Activated naive CD8-positive, alpha-beta T cell (primary cell): ENCODE results near the gene ARMC5.
"Not testable (repeated sequence)": the region's sequence is repeated elsewhere in the genome, so short reads cannot be mapped to it uniquely, and the experiment has no call there.

Experiments
- H3K27ac Mint-ChIP-seq: one replicate; pipeline ENCODE4 v1.8.0; 2021; ENCODE audit warnings: mixed read lengths
- H3K27me3 Mint-ChIP-seq: one replicate; pipeline ENCODE4 v1.8.0; 2021; ENCODE audit warnings: mixed read lengths
- H3K36me3 Mint-ChIP-seq: one replicate; pipeline ENCODE4 v1.8.0; 2021; ENCODE audit warnings: mixed read lengths
- H3K4me1 Mint-ChIP-seq: one replicate; pipeline ENCODE4 v1.8.0; 2021; ENCODE audit warnings: low read depth, mixed read lengths
- H3K4me3 Mint-ChIP-seq: one replicate; pipeline ENCODE4 v1.8.0; 2021; ENCODE audit warnings: mild to moderate bottlenecking, mixed read lengths
- H3K9me3 Mint-ChIP-seq: one replicate; pipeline ENCODE4 v1.8.0; 2021; ENCODE audit warnings: low read depth, mixed read lengths

The ARMC5 gene

DNA sequence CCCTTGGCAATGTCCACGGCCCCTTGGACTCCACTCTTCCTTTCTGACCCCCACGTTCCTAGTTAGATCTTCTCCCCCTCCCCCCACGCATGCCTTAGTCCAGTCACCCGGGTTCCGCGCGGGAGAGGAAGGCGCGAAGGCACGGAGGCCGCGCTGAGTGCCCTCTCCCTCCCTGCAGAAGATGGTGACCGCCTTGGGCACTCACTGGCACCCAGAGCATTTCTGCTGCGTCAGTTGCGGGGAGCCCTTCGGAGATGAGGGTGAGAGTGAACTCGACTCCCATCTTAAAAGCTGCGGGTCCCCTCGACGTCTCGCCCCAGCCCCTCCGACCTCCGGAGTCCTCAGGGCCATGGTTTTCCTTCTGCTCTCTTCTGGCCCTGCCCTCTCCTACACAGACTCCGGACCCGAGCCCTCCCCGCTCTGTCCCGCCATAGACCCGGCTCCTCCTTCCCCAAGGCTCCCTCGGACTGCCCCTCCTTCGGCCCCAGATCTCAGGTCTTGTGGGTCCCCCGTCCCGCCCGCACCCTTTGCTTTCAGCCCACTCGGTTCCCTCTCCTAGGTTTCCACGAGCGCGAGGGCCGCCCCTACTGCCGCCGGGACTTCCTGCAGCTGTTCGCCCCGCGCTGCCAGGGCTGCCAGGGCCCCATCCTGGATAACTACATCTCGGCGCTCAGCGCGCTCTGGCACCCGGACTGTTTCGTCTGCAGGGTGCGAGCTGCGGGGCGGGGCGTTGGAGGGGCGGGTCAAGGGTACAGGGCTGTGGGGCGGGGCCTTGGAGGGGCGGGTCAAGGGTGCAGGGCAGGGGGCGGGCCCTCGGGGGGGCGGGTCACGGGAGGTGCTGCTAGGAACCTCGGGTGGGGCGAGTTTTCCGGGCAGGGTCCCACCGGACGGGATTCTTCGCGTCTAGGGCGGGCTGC is 17.3 kb downstream of the ARMC5 start:
- Mint-ChIP-seq H3K27ac (peak overlapping the region; percentile 50), H3K36me3 (no peaks in the 10 kb centered on the region), H3K4me3 (peak overlapping the region; percentile 83), H3K4me1 (peaks cover 18% of the 10 kb centered on the region), H3K9me3 (no peaks in the 10 kb centered on the region), H3K27me3 (peaks cover 2% of the 10 kb centered on the region)

- Mint-ChIP-seq H3K27me3 (peaks cover under 1% of the 10 kb centered on the region), H3K36me3 (no peaks in the 10 kb centered on the region), H3K27ac (no peak overlapping the region), H3K4me1 (peaks cover 16% of the 10 kb centered on the region), H3K9me3 (no peaks in the 10 kb centered on the region), H3K4me3 (peak overlapping the region; percentile 79)
Measured at GRCh38 chr16:31477220-31478216, 18.2 kb downstream of the ARMC5 start.

DNA sequence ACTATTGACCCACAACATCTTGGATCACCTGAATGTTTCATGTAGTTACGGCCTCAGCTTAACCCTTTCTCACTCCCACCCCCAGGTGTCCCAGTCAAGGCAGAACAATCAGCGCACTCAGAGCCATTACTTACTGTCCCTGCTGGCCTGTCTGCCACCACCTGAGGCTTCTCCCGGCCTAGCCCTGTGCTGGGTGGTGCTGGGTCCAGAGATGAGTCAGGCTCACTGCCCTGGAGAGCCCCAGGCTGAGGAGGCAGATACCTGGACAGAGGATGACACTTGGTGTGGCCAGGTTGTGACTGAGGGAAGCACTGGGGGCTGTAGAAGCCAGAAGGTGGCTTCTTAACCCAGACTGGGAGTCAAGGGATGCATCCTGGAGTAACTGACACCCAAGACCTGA is 19.7 kb downstream of the ARMC5 start:
- Mint-ChIP-seq H3K9me3 (no peaks in the 10 kb centered on the region), H3K27ac (no peak overlapping the region), H3K4me1 (peaks cover 14% of the 10 kb centered on the region), H3K4me3 (no peak overlapping the region), H3K36me3 (no peaks in the 10 kb centered on the region), H3K27me3 (no peaks in the 10 kb centered on the region)

- no peak overlapping the region for H3K27ac Mint-ChIP-seq
- H3K4me3 Mint-ChIP-seq, result no peak overlapping the region
- H3K27me3 Mint-ChIP-seq, result no peaks in the 10 kb centered on the region
- peaks cover 14% of the 10 kb centered on the region for H3K4me1 Mint-ChIP-seq
- H3K9me3 Mint-ChIP-seq, result no peaks in the 10 kb centered on the region
- H3K36me3 Mint-ChIP-seq, result no peaks in the 10 kb centered on the region
Measured at GRCh38 chr16:31479751-31480150, 20.4 kb downstream of the ARMC5 start.

DNA sequence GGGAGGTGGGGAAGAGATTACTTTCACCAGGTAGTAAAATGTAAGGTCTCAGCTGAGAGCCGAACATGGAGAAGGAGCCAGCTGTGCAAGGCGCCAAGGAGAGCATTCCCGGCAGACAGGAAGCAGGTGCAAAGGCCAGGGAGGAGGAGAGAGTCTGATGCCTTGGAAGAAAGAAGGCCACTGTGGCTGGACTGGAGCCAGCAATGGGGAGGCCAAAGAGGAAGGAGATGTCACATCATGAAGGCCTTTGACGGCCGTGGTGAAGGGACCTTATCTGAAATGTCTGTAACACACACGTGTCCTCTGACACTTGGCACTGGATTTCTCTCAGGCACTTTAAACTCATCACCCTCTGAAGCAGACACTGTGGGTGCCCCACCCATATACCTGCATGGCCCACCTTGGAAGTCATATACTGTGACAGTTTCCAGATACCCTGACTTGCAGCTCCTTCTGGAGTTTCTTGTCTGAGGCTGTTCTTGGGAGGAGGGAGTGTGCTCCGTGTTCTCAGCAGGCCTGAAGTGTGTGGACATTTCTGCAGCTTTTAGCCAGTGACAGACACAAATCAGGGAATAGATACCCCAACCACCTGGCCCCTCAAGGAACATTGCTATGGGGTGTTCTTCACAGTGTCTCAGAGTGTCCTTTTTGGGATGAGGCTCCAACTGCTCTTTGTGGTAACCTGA is 21.7 kb downstream of the ARMC5 start:
- no peak overlapping the region for H3K27ac Mint-ChIP-seq
- H3K36me3 Mint-ChIP-seq, result no peaks in the 10 kb centered on the region
- peaks cover 14% of the 10 kb centered on the region for H3K4me1 Mint-ChIP-seq
- H3K27me3 Mint-ChIP-seq, result no peaks in the 10 kb centered on the region
- no peaks in the 10 kb centered on the region for H3K9me3 Mint-ChIP-seq
- H3K4me3 Mint-ChIP-seq, result no peak overlapping the region

GRCh38 chr16:31483081-31483480 is 23.8 kb downstream of the ARMC5 start, which contains the start of gene SLC5A2:
Gene SLC5A2, plus strand, starts transcription at chr16:31483123. Its CDS starts 14 bp downstream, at chr16:31483137.
- no peaks in the 10 kb centered on the region for H3K27me3 Mint-ChIP-seq
- H3K4me1 Mint-ChIP-seq, result peaks cover 6% of the 10 kb centered on the region
- H3K36me3 Mint-ChIP-seq, result no peaks in the 10 kb centered on the region
- H3K9me3 Mint-ChIP-seq, result no peaks in the 10 kb centered on the region
- no peak within 1 kb of the TSS for H3K27ac Mint-ChIP-seq
- H3K4me3 Mint-ChIP-seq, result no peak within 1 kb of the TSS

- H3K36me3 Mint-ChIP-seq, H3K27ac Mint-ChIP-seq, H3K9me3 Mint-ChIP-seq, H3K4me3 Mint-ChIP-seq, H3K4me1 Mint-ChIP-seq, H3K27me3 Mint-ChIP-seq: not testable (repeated sequence)
Measured at GRCh38 chr16:31484048-31484447, 24.7 kb downstream of the ARMC5 start.

- Mint-ChIP-seq H3K9me3 (no peaks in the 10 kb centered on the region), H3K4me3 (no peak overlapping the region), H3K27me3 (no peaks in the 10 kb centered on the region), H3K27ac (no peak overlapping the region), H3K36me3 (no peaks in the 10 kb centered on the region), H3K4me1 (peaks cover 6% of the 10 kb centered on the region)
Measured at GRCh38 chr16:31484491-31485171, 25.3 kb downstream of the ARMC5 start.

DNA sequence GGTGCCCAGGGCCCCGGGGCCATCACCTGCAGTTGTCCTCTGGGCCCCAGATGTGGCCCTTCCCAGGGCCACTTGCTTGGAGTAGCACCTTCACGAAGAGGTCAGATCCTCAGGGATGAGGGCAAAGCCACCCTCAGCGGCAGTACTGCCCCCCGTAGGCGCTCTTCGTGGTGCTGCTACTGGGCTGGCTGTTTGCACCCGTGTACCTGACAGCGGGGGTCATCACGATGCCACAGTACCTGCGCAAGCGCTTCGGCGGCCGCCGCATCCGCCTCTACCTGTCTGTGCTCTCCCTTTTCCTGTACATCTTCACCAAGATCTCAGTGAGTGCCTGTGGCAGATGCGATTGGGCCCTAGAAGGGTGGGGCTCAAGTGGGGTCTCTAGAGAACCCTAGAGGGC is 26.3 kb downstream of the ARMC5 start:
- Mint-ChIP-seq H3K9me3 (no peaks in the 10 kb centered on the region), H3K27me3 (no peaks in the 10 kb centered on the region), H3K27ac (no peak overlapping the region), H3K36me3 (no peaks in the 10 kb centered on the region), H3K4me3 (peak overlapping the region; percentile 23), H3K4me1 (peaks cover 6% of the 10 kb centered on the region)

GRCh38 chr16:31486045-31486444 is 26.7 kb downstream of the ARMC5 start:
- no peak overlapping the region for H3K27ac Mint-ChIP-seq
- H3K36me3 Mint-ChIP-seq, result no peaks in the 10 kb centered on the region
- H3K4me3 Mint-ChIP-seq, result peak overlapping the region; percentile 49
- H3K9me3 Mint-ChIP-seq, result no peaks in the 10 kb centered on the region
- H3K27me3 Mint-ChIP-seq, result no peaks in the 10 kb centered on the region
- peaks cover 6% of the 10 kb centered on the region for H3K4me1 Mint-ChIP-seq

DNA sequence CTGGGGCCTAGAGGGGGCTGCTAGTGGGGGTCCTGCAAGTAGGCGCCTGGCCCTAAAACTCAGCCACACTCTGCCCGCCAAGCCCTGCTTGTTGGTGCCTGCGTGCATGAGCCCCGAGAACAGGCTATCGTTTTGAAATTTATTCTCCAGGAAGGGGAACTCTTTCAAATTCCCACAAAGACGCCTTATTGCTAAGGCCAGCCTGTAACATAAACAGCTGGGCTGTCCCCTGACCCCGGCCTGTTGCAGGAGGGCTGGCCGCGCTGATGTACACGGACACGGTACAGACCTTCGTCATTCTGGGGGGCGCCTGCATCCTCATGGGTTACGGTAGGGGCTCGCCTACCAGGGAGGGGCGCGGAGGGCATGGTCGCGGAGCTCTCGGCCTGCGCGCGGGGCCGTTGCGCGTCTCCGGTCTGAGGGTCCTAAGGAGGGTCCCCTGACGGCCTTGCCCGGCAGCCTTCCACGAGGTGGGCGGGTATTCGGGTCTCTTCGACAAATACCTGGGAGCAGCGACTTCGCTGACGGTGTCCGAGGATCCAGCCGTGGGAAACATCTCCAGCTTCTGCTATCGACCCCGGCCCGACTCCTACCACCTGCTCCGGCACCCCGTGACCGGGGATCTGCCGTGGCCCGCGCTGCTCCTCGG is 27.9 kb downstream of the ARMC5 start:
- peak overlapping the region; percentile 89 for H3K4me3 Mint-ChIP-seq
- no peaks in the 10 kb centered on the region for H3K27me3 Mint-ChIP-seq
- no peak overlapping the region for H3K27ac Mint-ChIP-seq
- H3K4me1 Mint-ChIP-seq, result peaks cover 6% of the 10 kb centered on the region
- H3K9me3 Mint-ChIP-seq, result no peaks in the 10 kb centered on the region
- H3K36me3 Mint-ChIP-seq, result no peaks in the 10 kb centered on the region

- peaks cover 6% of the 10 kb centered on the region for H3K4me1 Mint-ChIP-seq
- peak overlapping the region; percentile 89 for H3K4me3 Mint-ChIP-seq
- no peak overlapping the region for H3K27ac Mint-ChIP-seq
- no peaks in the 10 kb centered on the region for H3K36me3 Mint-ChIP-seq
- H3K27me3 Mint-ChIP-seq, result no peaks in the 10 kb centered on the region
- no peaks in the 10 kb centered on the region for H3K9me3 Mint-ChIP-seq
Measured at GRCh38 chr16:31487720-31488467, 28.6 kb downstream of the ARMC5 start.
